ENCODE measurements around the gene MBNL1.

Gene MBNL1

DNA sequence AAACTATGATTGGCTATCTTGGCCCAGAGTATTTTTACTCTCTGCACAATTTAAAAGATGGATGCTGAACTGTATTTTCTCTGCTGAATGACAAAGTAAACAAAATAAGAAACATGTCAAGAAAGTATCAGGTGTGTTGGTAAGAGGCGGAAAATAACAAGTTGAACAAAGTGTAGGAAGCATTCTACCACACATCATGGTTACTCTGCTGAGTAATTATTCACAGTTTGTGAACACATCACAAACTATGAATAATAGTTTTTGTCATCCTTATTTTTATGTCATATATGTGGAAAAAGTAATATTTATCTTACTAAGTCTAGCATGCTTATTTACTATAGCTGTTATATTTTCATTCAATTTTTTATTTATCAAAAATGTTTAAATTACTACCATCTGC lies 229.2 kb downstream of the MBNL1 start:
- Histone ChIP-seq H3K9me2 (replicated peaks; ENCODE audit: insufficient read depth, low read length) (no peaks in the 10 kb centered on the region), H3K27ac (ENCODE audit: low read length) (no peak overlapping the region), H3K27me3 (replicated peaks; ENCODE audit: insufficient read depth, low read length) (no peaks in the 10 kb centered on the region), H3K9ac (ENCODE audit: low read length) (no peak overlapping the region), H2AFZ (ENCODE audit: low read length) (no peak overlapping the region), H3K79me2 (ENCODE audit: low read length) (no peaks in the 10 kb centered on the region), H3K4me1 (ENCODE audit: low read length) (no peaks in the 10 kb centered on the region), H3K4me2 (ENCODE audit: low read depth, low read length) (no peak overlapping the region), H3K4me3 (ENCODE audit: low read length) (no peak overlapping the region), H3K36me3 (replicated peaks; ENCODE audit: insufficient read depth, low read length) (no peaks in the 10 kb centered on the region), H3K9me3 (replicated peaks; ENCODE audit: insufficient read depth, low read length) (no peaks in the 10 kb centered on the region), H3F3A (ENCODE audit: insufficient read depth, low read length) (no peaks in the 10 kb centered on the region), H4K20me1 (ENCODE audit: insufficient read depth, low read length) (no peaks in the 10 kb centered on the region)
- no peak for DNase-seq
- TF ChIP-seq EZH2phosphoT487 (IDR thresholded peaks at IDR 0.05; ENCODE audit: low read length): no peak
- TF ChIP-seq CTCF (IDR thresholded peaks at IDR 0.05; ENCODE audit: low read length): no peak
- TF ChIP-seq EZH2 (optimal IDR thresholded peaks at IDR 0.05; ENCODE audit: low read depth, low read length): no peak

DNA sequence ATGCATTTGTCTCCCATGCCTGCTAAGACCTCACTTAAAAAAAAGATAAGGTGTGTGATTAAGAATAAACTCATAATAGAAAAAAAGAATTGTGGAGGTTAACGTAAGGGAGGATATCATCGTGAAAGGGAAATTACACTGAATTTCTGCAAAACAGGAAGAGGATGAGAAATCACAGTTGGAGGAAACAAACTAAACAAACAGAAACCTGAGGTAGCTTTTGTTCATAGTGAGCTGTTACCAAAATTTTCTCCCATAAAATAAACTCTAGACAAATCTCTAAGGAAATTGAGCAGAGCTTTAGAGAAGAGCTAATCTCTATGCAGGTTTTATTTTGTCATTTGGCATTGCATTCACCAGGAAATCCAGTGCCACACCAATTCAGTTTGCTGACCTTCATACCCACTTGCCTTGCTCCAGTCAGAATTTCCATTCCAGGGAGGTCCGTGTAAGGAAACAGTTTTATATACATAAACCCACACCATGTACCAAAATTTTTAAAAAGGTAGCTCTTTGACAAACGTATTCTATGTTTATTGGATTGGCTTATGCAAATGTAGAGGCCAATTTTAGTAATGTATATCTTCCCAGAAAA lies 231.2 kb downstream of the MBNL1 start:
- Histone ChIP-seq H3K4me1 (ENCODE audit: low read length) (no peaks in the 10 kb centered on the region), H3K4me3 (ENCODE audit: low read length) (no peak overlapping the region), H3K27me3 (replicated peaks; ENCODE audit: insufficient read depth, low read length) (no peaks in the 10 kb centered on the region), H2AFZ (ENCODE audit: low read length) (no peak overlapping the region), H3K9me2 (replicated peaks; ENCODE audit: insufficient read depth, low read length) (no peaks in the 10 kb centered on the region), H3K4me2 (ENCODE audit: low read depth, low read length) (no peak overlapping the region), H3K36me3 (replicated peaks; ENCODE audit: insufficient read depth, low read length) (no peaks in the 10 kb centered on the region), H4K20me1 (ENCODE audit: insufficient read depth, low read length) (no peaks in the 10 kb centered on the region), H3K9me3 (replicated peaks; ENCODE audit: insufficient read depth, low read length) (no peaks in the 10 kb centered on the region), H3K27ac (ENCODE audit: low read length) (no peak overlapping the region), H3F3A (ENCODE audit: insufficient read depth, low read length) (no peaks in the 10 kb centered on the region), H3K9ac (ENCODE audit: low read length) (no peak overlapping the region), H3K79me2 (ENCODE audit: low read length) (no peaks in the 10 kb centered on the region)
- TF ChIP-seq CTCF (IDR thresholded peaks at IDR 0.05; ENCODE audit: low read length) (no peak), EZH2phosphoT487 (IDR thresholded peaks at IDR 0.05; ENCODE audit: low read length) (no peak)
- DNase-seq: no peak

GRCh38 chr3:152505926-152506325 lies 237.2 kb downstream of the MBNL1 start:
- Histone ChIP-seq H3K4me3 (ENCODE audit: low read length) (no peak overlapping the region), H3K9ac (ENCODE audit: low read length) (no peak overlapping the region), H4K20me1 (ENCODE audit: insufficient read depth, low read length) (no peaks in the 10 kb centered on the region), H3K27me3 (replicated peaks; ENCODE audit: insufficient read depth, low read length) (no peaks in the 10 kb centered on the region), H3K27ac (ENCODE audit: low read length) (no peak overlapping the region), H2AFZ (ENCODE audit: low read length) (no peak overlapping the region), H3K9me2 (replicated peaks; ENCODE audit: insufficient read depth, low read length) (no peaks in the 10 kb centered on the region), H3K9me3 (replicated peaks; ENCODE audit: insufficient read depth, low read length) (no peaks in the 10 kb centered on the region), H3K4me2 (ENCODE audit: low read depth, low read length) (no peak overlapping the region), H3K79me2 (ENCODE audit: low read length) (no peaks in the 10 kb centered on the region), H3F3A (ENCODE audit: insufficient read depth, low read length) (no peaks in the 10 kb centered on the region), H3K4me1 (ENCODE audit: low read length) (no peaks in the 10 kb centered on the region), H3K36me3 (replicated peaks; ENCODE audit: insufficient read depth, low read length) (no peaks in the 10 kb centered on the region)
- TF ChIP-seq EZH2 (optimal IDR thresholded peaks at IDR 0.05; ENCODE audit: low read depth, low read length) (no peak), CTCF (IDR thresholded peaks at IDR 0.05; ENCODE audit: low read length) (no peak), EZH2phosphoT487 (IDR thresholded peaks at IDR 0.05; ENCODE audit: low read length) (no peak)
- no peak for DNase-seq
